GM18502 (cell line): ENCODE results near the gene GALNT15.

Experiments
- ATAC-seq: cut with Tn5 transposase; IDR thresholded peaks from one replicate; pipeline ENCODE4 v1.9.1; 2021; ENCODE audit warnings: mild to moderate bottlenecking; ENCODE audit not compliant: unreplicated experiment, poor library complexity

GALNT15 gene

DNA sequence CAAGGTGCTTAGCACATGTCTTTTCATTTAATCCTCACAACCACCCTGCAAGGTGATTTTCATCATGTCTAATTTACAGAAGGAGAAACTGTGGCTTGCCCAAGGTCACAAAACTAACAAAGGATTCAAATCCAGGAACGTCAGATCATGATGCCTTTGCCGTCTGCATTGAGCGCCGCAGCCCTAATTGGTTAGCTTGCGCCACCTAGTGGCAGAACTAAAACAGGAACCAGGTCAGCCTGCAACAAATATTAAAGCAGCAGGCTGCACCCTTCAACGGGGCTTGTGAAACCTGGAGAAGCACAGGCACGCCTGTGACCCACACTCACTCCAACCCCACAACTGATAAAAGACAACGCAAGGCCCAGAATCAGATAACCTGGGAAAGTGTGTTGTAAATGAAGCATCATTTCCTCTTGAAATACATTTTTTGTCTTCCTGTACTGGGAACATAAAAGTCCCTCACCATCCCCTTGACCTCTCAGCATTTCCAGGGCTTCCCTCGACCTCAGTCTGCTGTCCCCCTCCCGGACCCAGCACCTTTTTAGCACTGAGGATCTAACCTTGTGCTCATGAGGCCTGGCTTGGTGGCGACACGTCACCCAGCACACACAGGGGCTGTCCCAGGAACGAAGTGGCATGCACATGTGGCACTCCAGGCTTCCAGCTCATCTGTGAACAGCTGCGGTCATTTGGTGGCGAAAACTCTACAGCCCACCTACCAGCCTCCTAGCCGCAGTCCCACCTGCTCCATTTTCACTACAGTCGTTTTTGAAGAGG lies 73.0 kb downstream of the GALNT15 start:
- peak; percentile 86 for ATAC-seq

DNA sequence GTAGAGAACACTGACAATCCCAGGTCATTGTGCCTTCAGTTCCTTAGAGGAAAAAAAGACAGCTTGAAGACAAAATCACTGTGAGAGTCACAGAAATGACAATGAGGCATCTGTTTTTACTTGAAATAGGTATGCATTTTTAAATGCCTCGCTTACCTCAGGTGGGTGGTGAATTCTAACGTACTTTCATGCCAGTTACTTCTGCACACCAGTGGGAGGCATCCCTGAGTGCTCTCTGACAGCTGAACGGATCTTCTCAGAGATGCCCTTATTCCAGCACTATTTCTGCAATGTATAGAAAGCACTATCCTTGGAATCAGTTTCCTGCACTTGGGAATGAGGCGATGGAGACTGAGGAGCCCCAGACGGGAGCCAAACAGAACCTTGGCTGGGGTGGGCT lies 74.1 kb downstream of the GALNT15 start:
- ATAC-seq, result no peak

DNA sequence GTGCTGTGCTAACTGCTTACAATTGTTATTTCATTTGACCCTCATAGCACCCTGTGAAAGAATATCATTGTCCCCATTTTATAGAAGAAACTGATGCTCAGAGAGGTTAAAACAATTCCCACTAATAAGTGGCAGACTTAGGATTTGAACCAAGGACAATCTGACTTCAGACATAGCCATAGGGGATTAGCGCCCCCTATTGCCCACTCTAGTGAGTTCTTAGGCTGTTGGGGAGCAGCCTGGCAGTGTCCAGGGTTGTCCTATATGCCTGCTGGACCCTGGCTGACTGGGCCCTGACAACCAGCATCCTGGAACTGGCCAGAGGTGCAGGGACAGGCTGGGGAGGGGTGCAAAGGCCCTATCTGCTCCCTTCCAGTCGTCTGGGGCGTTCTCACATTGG lies 74.9 kb downstream of the GALNT15 start:
- no peak for ATAC-seq

DNA sequence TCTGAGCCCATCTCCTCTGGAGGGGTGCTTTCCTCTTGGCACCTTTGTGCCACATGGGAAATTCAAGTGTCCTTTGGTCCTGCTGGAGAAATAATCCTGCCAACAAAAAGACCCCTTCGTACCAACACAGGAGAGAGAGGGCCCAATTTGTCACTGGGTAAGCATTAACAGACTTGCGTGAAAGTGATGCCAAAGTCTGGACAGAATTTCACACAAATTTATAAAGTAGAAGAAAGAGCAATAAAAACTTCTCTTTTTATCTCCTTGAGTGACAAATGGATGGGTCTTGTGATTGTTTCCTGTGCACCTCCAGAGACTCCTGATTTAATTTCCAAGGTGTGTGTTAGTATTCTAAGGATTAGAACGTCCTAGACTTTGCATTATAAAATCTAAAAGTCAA lies 75.4 kb downstream of the GALNT15 start:
- ATAC-seq, result no peak

DNA sequence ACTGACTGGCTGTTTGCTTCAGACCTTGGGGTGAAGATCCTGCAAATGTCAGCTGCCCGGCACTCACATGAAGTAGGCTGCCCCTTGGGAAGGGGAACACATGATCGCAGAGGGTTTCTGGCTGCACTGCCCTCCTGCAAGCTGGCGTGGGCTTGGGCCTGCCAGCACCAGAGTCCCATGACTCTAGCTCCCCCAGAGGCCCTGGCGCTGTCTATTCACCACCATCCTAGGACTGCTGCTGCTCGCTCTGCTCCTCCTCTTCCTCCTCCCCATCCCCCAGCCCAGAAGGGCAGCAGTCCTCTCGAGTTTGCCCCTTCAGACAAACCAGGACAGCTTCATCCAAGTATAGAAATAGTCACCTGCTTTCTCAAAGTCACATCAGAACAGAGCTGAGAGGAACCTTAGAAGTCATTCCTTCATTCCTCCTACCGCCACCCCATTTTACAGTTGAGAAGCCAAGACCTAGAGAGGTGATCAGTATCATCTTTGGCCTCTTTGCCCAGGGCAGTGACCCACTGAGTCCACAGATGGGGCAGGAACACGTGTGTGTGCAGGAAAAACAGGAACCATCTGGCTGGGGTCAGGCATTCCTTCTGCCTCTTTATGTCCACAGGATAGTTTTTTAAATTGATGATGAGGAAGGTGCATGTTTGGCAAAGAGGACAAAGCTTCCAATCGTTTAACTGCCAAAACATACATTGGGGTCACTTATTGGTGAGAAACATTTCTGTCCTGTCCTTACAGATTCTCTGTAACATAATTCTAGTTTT lies 77.0 kb downstream of the GALNT15 start:
- ATAC-seq, result no peak

DNA sequence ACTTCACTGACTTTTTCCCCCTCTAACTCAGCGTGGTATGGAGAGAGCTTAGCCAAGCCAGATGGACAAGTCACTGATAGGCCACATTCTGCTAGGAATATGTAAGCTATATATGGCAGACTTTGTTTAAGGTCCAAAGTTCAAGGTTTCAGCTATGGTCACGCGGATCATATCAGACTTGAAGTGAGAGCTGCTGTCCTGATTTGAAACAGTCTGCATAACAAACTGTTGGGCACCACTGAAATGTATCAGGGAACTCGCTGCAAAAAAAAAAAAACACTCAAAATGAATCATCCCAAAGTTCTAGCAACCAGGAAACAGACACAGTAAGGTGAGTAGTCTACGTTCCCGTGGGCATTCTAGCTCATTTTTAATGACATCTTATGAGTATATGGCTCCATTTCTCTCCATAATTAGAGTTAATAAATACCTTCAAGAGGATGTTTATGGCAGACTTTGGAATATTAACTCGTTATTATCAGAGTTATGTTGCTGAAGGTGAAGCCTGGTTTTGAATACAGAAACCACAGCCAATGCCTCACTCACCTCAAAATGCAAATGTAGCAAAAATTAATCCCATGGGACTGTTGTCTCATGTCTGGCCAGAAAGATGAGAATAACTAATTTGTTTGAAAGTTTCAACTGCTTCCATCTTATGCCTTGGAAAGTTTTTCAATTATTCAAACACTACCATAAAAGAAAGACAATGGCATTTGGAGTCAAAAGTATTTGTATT lies 77.9 kb downstream of the GALNT15 start:
- peak; percentile 50 for ATAC-seq

DNA sequence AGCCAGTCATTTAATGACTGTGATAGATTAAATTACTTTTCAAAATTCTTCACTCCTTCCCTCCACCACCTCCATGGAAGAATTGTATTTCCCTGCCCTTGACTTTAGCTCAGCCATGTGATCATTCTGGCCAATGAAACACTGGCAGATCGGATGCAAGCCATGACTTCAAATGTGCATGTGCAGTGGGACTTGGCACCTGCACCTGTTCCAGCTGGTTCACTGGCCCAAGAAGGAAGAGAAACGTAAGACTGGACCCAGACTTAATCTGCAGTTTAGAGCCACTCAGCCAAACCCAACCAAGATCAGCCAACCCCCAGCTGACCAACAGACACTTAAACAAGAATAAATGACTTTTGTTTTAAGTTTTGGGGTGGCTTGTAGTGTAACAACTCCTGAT lies 78.5 kb downstream of the GALNT15 start:
- ATAC-seq, result no peak

DNA sequence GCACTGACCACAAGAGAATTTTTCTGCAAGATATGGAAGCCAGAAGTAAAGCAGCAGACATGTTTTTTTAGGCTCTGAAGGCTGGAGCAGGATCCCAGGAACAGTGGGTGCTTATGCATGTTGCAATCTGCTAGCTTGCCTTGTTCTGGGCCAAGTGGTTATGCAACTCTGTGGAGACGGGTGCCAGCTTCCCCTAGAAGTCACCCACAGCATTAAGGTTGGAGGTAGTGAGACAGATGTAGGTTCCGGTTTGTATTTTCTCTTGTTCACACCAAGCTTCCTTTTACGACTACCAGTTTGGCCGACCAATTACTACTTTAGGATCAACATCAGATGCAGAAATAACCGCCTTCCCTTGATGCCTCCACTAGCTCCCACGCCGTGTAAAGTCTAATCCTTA lies 79.1 kb downstream of the GALNT15 start:
- no peak for ATAC-seq

DNA sequence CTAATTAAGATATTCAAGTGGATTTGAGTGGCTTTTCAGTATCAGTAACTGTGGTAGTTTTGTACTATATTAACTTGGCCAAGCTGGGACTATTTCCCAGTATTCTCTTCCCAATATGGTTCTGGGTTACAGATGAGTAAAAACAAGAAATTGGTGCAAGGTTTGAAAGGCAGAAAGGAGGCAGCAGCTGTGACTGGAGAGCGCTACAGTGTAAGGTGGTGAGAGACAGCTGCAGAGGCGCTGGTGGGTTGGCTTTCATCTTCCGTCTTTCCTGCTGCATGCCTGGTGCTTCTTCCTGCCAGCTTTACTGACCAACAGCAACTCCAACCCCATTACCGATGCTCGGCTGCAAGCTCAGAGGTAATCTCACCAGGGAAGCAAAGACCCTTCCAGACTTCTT lies 80.4 kb downstream of the GALNT15 start:
- no peak for ATAC-seq

DNA sequence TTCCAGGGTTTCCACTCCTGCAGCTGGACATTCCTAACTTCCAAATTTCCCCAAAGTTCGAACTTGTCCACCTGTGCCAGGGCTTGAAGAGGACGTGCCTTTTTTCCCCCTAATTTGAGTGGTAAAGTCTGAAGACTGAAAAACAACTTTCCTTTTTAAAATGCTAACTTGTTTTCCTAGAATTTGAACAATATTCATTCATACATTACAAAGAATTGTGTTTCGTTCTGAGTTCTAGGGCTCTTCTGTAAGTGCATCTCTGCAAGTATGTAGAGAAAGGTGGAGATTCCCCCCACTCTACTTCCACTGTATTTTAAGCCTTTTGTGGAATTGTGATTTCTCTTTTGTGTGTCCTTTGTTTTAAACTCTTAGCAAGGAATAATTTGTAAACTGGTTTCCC lies 80.8 kb downstream of the GALNT15 start:
- ATAC-seq, result no peak

DNA sequence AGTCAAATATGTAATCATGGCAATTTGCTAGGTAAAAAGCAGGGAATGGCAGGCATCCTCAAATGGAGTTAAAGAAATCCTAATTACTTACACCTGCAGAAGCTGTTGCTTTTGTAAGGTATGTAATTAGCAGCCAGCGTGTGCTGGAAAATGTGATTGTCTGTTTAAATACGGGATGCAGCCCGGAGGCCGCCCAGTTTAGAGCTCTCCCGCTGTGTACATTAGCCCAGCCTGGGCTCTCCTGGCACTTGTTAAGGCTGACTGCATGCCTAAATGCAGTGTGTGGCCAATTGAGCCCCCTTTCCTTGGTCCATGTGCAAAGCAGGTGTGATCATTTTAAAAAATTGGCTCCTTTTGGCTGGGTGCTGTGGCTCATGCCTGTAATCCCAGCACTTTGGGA lies 81.2 kb downstream of the GALNT15 start:
- ATAC-seq, result no peak

DNA sequence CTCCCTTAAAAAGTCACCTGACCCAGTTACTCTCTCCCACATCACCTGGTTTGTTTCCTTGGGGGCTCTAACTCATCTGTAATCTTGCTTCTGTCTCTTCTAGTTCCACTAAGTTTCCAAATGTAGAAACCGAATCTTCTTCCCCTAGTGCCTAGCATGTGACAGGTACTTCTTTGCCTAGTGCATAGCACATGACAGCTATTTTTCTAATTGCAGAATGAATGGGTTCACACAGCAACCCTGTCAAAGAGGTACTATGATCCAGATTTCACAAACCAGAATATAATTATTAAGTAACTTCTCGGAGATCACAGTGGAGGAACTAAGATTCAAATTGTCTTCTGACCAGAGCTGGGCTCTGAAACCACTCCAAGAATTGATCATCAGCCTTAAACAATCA lies 82.8 kb downstream of the GALNT15 start:
- ATAC-seq, result no peak

DNA sequence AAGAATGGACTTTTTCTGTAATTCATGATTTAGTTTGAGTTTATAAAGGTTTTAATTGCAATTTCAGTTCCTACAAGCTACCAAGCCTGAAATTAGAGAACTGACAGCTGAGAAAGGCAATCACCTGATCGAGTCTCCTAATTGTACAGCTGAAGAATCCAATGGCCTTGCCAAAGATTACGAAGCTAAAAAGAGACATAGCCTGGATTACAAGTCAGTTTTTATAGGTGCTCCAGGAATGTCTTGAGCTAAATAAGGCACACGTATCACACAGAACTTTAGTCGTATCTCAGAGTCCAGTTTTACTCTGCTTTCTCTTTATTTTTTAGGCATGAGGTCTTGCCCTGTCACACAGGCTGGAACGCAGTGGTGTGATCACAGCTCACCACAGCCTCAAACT lies 83.7 kb downstream of the GALNT15 start:
- ATAC-seq, result no peak

DNA sequence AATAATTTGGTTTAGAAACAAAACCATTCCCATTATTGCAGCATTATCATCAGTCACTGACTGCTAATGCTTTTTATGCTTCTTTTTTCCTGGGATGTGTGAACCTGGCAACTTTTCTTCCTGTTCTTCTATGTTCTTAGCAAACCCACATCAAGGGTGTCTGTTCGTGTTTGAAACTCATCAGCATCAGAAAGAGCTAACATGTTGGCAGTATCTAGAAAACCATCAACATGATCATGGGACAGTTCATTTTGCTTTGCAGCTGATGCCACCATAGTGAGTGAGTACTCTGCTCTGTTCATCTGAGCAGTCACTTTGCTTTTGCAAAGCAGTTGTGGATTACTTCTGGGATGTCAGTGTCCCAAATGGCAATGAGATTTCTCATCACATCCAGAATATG lies 84.4 kb downstream of the GALNT15 start:
- no peak for ATAC-seq

DNA sequence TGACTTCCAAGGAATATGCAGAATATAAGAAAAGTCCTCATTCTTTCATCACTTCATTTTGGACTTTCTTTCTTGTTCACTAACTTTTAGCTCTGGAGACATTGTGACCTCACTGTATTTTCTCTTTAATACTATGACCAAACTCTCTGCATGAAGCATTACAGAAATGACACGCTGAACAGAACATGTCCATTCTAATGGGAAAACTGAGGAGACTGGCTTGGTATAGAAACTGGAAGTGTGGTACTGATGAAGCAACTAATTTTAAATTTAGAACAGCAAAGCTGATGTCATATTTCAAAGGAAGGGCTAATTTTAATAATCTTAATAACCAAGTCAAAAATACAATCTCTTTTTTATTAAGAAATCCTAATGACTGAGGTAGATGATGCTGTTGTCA lies 85.6 kb downstream of the GALNT15 start:
- no peak for ATAC-seq

DNA sequence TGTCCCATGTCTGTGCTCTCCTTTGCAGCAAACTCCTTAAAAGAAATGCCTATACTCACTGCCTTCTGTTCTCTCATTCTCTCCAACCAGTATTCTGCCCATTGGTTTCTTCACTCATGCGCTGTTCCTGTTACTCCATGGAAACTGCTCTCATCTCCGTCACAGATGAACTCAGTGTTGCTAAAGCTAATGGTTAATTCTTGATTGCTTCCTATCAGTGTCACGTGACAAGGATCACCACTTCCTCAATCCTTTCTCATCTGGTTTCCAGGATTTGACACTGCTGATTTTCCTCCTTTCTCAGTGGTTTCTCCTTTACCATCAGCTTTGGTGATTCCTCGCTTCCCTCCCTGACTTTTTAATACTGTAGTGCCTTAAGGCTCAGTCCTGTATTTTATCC lies 87.7 kb downstream of the GALNT15 start:
- no peak for ATAC-seq

DNA sequence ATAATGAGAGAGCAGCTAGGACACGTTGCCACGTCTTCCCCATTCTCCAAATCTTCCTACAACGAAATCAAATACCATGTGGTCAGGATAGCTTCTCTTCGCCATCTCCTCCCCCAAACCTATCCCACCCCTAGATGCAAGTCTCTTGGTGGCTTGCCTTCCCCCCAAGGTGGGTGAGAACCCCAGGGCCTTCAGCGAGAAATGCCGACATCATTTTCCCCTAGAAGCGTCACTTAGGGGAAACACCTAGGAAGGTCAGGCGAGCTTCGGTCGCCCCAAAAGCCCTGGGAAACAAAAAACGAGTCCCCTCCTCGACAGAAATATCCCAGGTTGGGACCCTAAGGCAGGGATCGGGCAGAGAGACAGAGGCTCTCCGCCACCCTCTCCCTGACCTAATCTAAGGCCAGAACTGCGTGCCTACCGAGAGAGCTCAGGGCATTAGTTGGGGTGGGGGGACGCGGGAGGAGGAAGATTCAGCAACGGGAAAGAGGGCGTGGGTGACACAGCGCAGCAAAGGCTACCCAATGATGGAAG lies 89.8 kb downstream of the GALNT15 start:
- ATAC-seq, result peak; percentile 5

DNA sequence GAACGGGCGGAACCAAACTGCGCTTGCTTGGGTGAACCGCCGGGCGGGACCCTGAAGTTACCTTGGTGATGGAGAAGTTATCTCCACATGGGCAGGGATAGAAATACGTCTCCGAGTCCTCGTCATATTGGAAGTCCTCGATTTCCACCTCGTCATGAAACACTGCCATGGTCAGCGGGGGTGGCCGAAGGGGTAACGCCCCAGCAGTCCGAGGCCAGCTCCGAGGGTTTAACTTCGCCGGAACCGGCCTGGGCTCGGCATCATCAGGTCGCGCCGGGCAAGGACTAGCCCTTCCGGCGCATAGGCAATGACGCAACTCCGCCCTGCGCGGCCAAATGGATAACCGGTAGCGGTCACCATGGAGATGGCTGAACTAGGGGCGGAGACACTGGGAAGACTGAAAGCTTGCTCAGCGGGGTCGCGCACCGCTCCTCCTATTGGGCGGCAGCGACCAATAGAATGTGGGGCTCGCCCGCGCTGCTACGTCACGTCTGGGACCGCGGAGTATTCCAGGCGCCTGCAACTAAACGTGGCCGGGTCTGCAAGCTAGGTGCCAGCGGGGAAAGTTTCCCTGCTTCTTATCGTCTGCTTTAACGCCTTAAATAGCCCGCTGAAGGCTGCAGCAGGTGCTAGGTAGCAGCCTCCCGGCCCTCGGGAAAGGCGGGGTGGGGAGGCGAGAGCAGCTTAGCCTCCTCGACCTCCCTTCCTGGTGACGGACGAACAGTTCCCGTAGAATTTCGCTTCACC lies 90.4 kb downstream of the GALNT15 start, which contains the start of the genes DPH3 and OXNAD1:
Gene DPH3, minus strand, starts transcription at position 236 of the 747 bp plus-strand sequence. Its CDS starts 67 bp downstream, at position 169.
Gene OXNAD1, plus strand, starts transcription at position 505 of the 747 bp plus-strand sequence. CDS start 5,741 bp downstream, outside the sequence.
- ATAC-seq, result peak; percentile 98

DNA sequence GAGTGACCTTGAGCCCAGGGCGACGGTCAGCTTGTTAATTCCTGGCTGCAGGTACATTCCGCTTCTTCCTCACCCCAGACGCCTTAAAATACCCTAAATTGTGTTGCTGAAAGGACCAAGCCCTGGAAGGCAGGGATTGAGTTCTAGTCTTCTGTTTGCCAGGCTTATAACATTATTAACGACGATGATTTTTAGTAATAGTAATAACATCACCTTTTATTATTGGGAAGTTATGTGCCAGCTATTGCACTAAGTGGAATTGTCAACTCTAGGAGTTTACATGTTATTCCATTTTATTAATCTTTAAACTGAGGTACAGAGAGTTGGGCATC lies 90.9 kb downstream of the GALNT15 start:
- ATAC-seq, result no peak

DNA sequence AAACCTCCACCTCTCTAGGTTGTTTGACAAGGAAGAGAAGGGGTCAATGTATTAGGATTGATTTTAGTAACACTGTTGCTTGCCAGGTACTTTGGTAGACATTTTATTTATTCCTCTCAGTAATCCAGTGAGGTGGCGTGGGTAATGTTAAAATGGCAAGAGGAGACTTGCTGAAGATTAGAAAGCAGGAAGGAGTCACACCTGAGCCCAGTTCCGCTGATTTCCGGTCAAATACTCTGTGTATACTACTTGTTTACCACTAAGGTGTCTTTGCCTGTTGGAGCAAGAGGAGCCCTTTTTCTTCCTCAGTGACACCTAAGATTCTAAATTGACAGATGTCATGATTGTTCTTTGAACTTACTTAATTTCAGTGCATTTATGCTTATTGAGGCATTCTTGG lies 92.2 kb downstream of the GALNT15 start:
- no peak for ATAC-seq
